ENCODE measurements around the gene THBS2. TPM values are rescaled to one million over a fixed set of nuclear protein-coding genes. Genes with fewer than 3 reads are reported as not detected.

THBS2 gene
- total and polyA plus RNA-seq, 3 donors from 2014 or later, result 4.8 to 17.9 (median 7.6) TPM

- H3K4me1 ChIP-seq, result no peaks in the 10 kb centered on the region
- intact Hi-C loops (cut with DNase I; ENCODE audit: low total_unique reads), result no loop called here
- DNase-seq, result no peak
- no peaks in the 10 kb centered on the region for H3K36me3 ChIP-seq (ENCODE audit: low read depth, missing control alignments)
- no peak overlapping the region for H3K27ac ChIP-seq
- 60 to 77% methylated on average over 16 of the region's 16 CpGs for WGBS, 2 donors
- H3K27me3 ChIP-seq, result no peaks in the 10 kb centered on the region
- H3K4me3 ChIP-seq, result no peak overlapping the region
- TF ChIP-seq, protein P1, sequence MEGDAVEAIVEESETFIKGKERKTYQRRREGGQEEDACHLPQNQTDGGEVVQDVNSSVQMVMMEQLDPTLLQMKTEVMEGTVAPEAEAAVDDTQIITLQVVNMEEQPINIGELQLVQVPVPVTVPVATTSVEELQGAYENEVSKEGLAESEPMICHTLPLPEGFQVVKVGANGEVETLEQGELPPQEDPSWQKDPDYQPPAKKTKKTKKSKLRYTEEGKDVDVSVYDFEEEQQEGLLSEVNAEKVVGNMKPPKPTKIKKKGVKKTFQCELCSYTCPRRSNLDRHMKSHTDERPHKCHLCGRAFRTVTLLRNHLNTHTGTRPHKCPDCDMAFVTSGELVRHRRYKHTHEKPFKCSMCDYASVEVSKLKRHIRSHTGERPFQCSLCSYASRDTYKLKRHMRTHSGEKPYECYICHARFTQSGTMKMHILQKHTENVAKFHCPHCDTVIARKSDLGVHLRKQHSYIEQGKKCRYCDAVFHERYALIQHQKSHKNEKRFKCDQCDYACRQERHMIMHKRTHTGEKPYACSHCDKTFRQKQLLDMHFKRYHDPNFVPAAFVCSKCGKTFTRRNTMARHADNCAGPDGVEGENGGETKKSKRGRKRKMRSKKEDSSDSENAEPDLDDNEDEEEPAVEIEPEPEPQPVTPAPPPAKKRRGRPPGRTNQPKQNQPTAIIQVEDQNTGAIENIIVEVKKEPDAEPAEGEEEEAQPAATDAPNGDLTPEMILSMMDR (IDR thresholded peaks at IDR 0.05), result no peak
- no peak for TF ChIP-seq POLR2A (IDR thresholded peaks at IDR 0.05)
- no peaks in the 10 kb centered on the region for H3K9me3 ChIP-seq
Measured at GRCh38 chr6:169249057-169249456, 4.6 kb downstream of the THBS2 start.

DNA sequence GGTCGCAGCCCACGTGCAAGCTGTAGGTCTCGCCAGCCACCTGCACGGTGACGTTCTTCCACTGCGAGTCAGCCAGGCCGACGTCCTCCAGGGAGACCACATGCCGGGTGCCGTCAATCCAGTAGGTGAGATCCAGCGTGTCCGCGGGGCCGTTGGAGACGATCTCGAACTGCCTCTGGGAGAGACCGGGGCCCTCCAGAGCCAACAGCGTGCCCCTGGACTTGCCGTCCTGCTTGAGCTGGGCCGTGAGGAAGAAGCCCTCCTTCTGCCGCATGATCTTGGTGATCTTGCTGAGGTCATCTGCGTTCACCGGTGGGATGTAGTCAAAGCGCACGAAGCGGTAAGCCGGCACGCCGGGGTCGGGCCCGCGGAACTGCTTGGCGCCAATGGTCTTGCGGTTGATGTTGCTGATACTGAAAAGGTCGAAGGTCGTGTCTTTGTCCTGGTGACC is 5.1 kb downstream of the THBS2 start:
- Histone ChIP-seq H3K27me3 (no peaks in the 10 kb centered on the region), H3K4me3 (peak overlapping the region in 1 of 2 donors; percentile 17), H3K9me3 (no peaks in the 10 kb centered on the region), H3K36me3 (ENCODE audit: low read depth, missing control alignments) (no peaks in the 10 kb centered on the region), H3K27ac (no peak overlapping the region), H3K4me1 (no peaks in the 10 kb centered on the region)
- WGBS, 2 donors, result 80 to 86% methylated on average over 17 to 36 of the region's 36 CpGs
- intact Hi-C loops (cut with DNase I; ENCODE audit: low total_unique reads), result no loop called here
- no peak for DNase-seq
- no peak for TF ChIP-seq POLR2A (IDR thresholded peaks at IDR 0.05)
- TF ChIP-seq, protein P1 (IDR thresholded peaks at IDR 0.05), result no peak

GRCh38 chr6:169247991-169248390 is 5.7 kb downstream of the THBS2 start:
- no peak overlapping the region for H3K27ac ChIP-seq
- TF ChIP-seq POLR2A (IDR thresholded peaks at IDR 0.05), result no peak
- TF ChIP-seq, protein P1 (IDR thresholded peaks at IDR 0.05), result no peak
- no peaks in the 10 kb centered on the region for H3K4me1 ChIP-seq
- intact Hi-C loops (cut with DNase I; ENCODE audit: low total_unique reads), result no loop called here
- no peaks in the 10 kb centered on the region for H3K9me3 ChIP-seq
- H3K4me3 ChIP-seq, result peak overlapping the region in 1 of 2 donors; percentile 17
- no peaks in the 10 kb centered on the region for H3K36me3 ChIP-seq (ENCODE audit: low read depth, missing control alignments)
- no peaks in the 10 kb centered on the region for H3K27me3 ChIP-seq
- DNase-seq, result no peak
- WGBS, 2 donors, result 83 to 85% methylated on average over 8 of the region's 8 CpGs

GRCh38 chr6:169247419-169247818 is 6.2 kb downstream of the THBS2 start:
- 81 to 86% methylated on average over 4 of the region's 4 CpGs for WGBS, 2 donors
- Histone ChIP-seq H3K36me3 (ENCODE audit: low read depth, missing control alignments) (no peaks in the 10 kb centered on the region), H3K4me1 (no peaks in the 10 kb centered on the region), H3K27me3 (no peaks in the 10 kb centered on the region), H3K4me3 (no peak overlapping the region), H3K27ac (no peak overlapping the region), H3K9me3 (no peaks in the 10 kb centered on the region)
- intact Hi-C loops (cut with DNase I; ENCODE audit: low total_unique reads), result no loop called here
- TF ChIP-seq POLR2A (IDR thresholded peaks at IDR 0.05), result no peak
- TF ChIP-seq, protein P1 (IDR thresholded peaks at IDR 0.05), result no peak
- DNase-seq, result no peak

GRCh38 chr6:169246445-169246844 is 7.2 kb downstream of the THBS2 start:
- TF ChIP-seq POLR2A (IDR thresholded peaks at IDR 0.05), result no peak
- H3K9me3 ChIP-seq, result no peaks in the 10 kb centered on the region
- no peaks in the 10 kb centered on the region for H3K27me3 ChIP-seq
- H3K4me1 ChIP-seq, result no peaks in the 10 kb centered on the region
- 53 to 67% methylated on average over 6 of the region's 6 CpGs for WGBS, 2 donors
- intact Hi-C loops (cut with DNase I; ENCODE audit: low total_unique reads), result no loop called here
- no peak overlapping the region for H3K27ac ChIP-seq
- no peak for DNase-seq
- H3K36me3 ChIP-seq (ENCODE audit: low read depth, missing control alignments), result no peaks in the 10 kb centered on the region
- H3K4me3 ChIP-seq, result no peak overlapping the region
